Hepatocyte (in vitro differentiated cells): Measurements from ENCODE around the gene GADD45B.

Source experiments
- EZH2 ChIP-seq: fragments of 200-600 bp; sonication (generic); IDR thresholded peaks from 2 replicates; pipeline ENCODE4 v1.6.1; 2016; ENCODE audit warnings: antibody characterized with exemption, mild to moderate bottlenecking, borderline replicate concordance
- EZH2phosphoT487 ChIP-seq: fragments of 200-600 bp; sonication (generic); IDR thresholded peaks from one replicate; pipeline ENCODE4 v1.6.1; 2018; ENCODE audit warnings: antibody characterized with exemption, mild to moderate bottlenecking, low read depth, moderate library complexity; ENCODE audit not compliant: unreplicated experiment, severe bottlenecking
- TF ChIP-seq, protein P1 (sequence below): fragments of 200-600 bp; sonication (generic); IDR thresholded peaks from 2 replicates; pipeline ENCODE4 v1.5.1; 2016; ENCODE audit warnings: antibody characterized with exemption, mild to moderate bottlenecking; ENCODE audit not compliant: poor library complexity

DNA sequence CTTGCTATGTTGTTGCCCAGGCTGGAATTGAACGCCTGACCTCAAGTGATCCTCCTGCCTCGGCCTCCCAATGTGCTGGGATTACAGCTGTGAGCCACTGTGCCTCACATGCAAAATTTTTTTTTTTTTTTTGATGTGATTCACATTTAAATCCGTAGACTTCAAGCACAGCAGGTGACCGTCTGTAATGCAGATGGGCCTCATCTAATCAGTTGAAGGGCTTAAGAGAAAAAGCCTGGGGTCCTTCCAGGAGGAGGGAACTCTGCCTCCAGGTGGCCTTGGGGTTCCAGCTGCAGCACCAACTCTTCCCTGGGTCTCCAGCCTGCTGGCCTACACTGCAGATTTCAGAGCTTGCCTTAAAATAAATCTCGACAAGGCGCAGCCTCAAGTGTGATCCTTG, 43.6 kb downstream of the GADD45B start:
- TF ChIP-seq, protein P1, sequence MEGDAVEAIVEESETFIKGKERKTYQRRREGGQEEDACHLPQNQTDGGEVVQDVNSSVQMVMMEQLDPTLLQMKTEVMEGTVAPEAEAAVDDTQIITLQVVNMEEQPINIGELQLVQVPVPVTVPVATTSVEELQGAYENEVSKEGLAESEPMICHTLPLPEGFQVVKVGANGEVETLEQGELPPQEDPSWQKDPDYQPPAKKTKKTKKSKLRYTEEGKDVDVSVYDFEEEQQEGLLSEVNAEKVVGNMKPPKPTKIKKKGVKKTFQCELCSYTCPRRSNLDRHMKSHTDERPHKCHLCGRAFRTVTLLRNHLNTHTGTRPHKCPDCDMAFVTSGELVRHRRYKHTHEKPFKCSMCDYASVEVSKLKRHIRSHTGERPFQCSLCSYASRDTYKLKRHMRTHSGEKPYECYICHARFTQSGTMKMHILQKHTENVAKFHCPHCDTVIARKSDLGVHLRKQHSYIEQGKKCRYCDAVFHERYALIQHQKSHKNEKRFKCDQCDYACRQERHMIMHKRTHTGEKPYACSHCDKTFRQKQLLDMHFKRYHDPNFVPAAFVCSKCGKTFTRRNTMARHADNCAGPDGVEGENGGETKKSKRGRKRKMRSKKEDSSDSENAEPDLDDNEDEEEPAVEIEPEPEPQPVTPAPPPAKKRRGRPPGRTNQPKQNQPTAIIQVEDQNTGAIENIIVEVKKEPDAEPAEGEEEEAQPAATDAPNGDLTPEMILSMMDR: no peak
- TF ChIP-seq EZH2phosphoT487 (no peak), EZH2 (no peak)
